Fibroblast of upper back skin (primary cell): ENCODE results near the gene PRPSAP2.

Experiments used
- DNase-seq: peaks from one replicate; pipeline ENCODE4 v3.0.0-alpha.2; 2013

Gene PRPSAP2

DNA sequence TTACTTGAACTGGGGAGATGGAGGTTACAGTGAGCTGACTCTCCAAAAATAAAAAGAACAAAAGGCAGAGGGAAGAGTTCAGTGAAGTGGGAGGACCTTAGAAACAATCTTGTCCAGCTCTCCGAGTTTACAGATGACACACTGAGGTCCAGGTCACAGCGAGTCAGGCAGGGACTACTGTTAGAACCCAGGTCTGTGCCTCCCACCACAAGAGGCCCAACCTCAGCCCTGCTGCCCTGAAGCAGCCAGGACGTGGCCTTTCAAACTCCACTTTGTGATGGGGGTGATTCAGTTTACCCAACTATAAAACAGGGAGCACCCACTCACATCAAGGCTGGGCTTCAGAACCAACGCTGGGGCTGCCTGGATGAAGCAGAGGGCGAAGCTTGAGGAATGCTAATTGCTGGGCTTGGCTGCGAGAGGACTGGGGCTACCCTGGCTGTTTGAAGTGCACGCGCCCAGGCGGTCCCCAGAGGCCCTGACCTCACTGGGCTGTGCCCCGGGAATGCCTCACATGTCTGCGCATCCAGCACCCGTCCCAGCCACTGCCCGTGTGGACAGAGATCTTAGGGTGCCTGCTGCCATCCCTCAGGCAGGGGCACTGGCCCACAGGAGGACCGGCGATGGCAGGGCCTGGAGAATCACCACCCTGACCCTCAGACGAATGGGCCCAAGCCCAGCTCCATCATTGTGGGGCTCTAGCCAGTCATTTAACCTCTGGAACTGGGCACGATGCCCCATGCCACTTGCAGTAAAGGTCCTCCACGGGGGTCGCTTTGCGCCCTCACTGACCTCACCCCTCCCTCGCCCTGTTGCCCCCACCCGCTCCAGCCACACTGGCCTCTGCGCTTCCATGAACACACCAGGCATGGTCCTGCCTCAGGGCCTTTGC is 105.4 kb downstream of the PRPSAP2 start:
- no peak for DNase-seq

DNA sequence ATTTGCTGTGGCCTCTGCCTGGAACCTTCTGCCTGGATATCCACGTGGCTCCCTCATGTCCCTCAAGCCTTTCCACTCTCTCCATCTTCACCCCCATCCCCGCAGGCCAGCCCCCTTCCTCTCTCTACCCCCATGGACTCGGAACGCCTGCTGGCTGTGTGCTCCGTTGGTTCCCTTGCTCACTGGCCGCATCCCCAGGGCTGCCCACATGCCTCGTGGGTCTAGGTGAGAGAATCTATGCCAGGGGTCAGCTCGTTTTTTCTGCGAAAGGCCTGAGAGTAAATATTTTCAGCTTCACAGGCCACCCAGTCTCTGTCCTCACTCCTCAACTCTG is 106.1 kb downstream of the PRPSAP2 start:
- no peak for DNase-seq

DNA sequence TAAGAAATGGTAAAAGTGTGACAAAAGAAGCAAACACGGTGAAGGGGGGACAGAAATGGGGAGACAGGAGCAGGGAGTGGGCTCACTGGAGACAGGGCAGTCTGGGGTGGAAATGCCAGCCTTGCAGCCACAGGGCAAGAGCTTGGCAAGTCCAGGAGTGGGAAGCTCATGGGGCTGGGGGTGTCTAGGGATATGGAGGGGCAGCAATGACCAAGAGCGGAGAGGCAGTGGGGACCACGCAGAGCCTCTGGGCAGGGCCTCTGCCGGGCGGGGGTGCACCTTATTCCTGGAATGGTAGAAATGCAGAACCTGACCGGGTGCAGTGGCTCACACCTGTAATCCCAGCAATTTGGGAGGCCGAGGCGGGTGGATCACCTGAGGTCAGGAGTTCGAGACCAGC is 106.6 kb downstream of the PRPSAP2 start:
- no peak for DNase-seq

- no peak for DNase-seq
These were observed 107.8 kb downstream of the PRPSAP2 start for GRCh38 chr17:18965530-18966236.

- peak; percentile 26 for DNase-seq
These were observed 109.1 kb downstream of the PRPSAP2 start for GRCh38 chr17:18966831-18967624.

GRCh38 chr17:18967916-18968315 is 110.0 kb downstream of the PRPSAP2 start:
- no peak for DNase-seq

DNA sequence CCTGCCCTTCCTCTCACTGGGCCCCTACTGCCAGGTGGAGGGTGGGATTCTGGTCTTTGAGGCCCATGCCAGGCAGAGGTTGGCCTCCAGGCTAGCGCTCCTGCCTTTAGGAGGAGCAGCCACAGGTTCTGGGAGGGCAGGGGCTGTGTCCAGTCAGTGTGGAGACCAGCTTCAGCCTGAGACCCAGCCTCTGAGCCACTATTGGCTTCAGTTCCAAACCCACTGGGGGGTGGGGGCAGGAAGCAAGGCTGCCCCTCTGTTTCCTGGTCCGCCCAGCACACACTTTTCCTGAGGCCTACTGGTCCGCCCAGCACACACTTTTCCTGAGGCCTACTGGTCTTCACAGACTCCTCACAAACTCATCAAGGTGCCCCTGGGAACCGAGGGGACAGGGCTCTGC is 110.4 kb downstream of the PRPSAP2 start:
- no peak for DNase-seq

DNA sequence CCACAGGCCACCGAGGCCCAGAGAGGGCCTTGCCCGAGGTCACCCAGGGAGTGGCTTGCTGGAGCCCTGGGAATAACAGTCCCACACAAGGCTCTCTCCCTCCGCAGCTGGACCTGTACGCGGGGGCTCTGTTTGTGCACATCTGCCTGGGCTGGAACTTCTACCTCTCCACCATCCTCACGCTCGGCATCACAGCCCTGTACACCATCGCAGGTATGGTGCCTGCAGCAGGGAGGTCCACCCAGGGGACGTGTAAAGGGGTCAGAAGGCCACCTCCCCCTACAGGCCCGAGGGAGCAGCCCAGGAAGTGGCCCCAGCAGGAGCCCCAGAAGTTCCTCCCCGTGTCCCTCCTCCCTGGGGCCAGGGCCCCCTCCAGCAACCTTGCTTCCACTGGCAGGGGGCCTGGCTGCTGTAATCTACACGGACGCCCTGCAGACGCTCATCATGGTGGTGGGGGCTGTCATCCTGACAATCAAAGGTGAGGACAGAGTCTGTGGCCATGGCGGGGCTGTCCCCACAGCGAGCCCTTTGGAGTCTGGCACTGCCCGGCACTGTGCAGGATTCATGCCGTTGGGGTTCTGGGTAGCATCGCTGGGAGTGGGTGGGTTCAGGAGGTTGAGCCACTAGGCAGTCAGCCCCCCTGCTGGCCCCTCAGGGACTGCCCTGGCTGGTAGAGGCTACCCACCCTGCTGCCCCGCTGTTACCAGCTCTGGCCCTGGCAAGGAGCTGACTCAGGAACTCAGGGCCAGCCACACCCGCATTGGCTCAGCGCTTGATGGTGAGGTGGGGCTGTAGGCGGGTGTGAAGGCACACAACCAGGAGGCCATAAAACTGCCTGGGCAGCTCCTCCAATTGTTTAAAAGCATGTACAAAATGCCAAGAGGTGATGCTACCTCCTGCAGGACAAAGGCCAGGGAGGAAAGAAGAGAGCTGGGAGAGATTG is 111.3 kb downstream of the PRPSAP2 start:
- no peak for DNase-seq

DNA sequence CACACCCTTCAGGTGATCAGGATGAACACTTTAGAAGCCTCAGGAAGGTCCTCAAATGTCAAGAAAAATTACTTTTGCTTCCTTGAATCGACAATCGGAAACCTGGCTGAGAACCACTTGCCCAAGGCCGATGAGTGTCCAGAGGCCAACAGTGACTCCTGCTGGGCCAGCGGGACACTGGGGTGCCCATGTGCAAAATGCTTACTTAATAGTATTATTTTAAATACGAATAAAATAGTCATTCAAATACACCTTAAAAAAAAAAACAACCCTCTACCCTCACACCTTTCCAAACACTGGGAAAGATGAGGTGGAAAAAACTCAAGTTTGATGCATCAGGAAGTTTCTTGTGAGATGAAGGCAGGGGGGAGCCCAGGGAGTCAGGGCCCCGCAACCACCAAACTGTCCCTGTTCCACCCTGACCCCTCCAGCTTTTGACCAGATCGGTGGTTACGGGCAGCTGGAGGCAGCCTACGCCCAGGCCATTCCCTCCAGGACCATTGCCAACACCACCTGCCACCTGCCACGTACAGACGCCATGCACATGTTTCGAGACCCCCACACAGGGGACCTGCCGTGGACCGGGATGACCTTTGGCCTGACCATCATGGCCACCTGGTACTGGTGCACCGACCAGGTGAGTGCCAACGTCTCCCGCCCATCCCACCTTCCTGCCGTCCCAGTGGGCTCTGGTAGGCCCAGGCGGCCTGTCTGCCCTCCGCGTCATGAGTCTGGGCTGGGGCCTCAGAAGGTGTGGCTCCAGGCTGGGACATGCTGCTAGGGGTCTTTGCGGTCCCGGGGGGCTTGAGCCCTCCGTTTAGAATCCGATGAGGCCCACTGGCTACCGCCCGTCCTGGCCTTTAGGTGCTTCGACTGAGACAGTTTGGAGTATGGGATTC is 112.9 kb downstream of the PRPSAP2 start:
- no peak for DNase-seq

- no peak for DNase-seq
These were observed 113.9 kb downstream of the PRPSAP2 start for GRCh38 chr17:18971801-18972200.

GRCh38 chr17:18974407-18975149 is 116.6 kb downstream of the PRPSAP2 start:
- no peak for DNase-seq

DNA sequence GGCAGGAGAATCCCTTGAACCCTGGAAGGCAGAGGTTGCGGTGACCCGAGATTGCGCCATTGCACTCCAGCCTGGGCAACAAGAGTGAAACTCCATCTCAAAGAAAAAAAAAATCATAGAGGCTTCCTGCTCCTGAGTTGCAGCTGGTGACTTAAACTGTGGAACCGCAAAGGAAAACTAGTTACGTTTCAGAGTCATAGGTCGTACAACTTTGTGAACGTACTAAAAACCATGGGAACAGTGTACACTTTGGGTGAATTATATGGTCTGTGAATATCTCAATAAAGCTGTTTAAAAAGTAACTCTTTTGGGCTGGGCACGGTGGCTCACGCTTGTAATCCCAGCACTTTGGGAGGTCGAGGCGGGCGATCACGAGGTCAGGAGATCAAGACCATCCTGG is 117.7 kb downstream of the PRPSAP2 start:
- no peak for DNase-seq

GRCh38 chr17:18976201-18976600 is 118.3 kb downstream of the PRPSAP2 start:
- no peak for DNase-seq

GRCh38 chr17:18977021-18977420 is 119.1 kb downstream of the PRPSAP2 start:
- no peak for DNase-seq

GRCh38 chr17:18977646-18978045 is 119.7 kb downstream of the PRPSAP2 start:
- no peak for DNase-seq

DNA sequence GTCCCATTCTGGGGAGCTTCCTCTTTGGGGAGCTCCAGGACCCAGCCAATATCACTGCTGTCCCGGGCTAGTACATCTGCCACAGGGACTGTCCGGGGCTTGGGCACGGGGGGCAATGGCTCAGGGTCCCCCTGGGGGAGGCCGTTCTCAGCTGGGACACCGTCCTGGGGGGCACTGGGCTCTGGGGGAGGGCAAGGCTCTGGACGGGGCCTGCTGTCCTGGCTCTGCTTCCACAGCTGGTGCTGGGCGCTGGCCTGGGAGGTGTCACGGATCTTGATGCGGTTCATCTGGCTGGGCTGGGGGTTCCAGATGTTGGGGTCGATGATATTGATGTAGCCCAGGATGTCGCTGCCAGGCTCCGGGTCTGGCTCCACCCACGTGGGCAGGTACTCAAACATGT is 120.1 kb downstream of the PRPSAP2 start:
- no peak for DNase-seq

GRCh38 chr17:18978655-18979054 is 120.7 kb downstream of the PRPSAP2 start:
- no peak for DNase-seq
